Left ventricle myocardium superior (tissue), 1 donor: ENCODE data around the gene OCA2. TPM values are rescaled to one million over a fixed set of nuclear protein-coding genes. Genes with fewer than 3 reads are reported as not detected.

Experiments
- ATAC-seq: fragments of 200-7000 bp; cut with Tn5 transposase; one replicate; pipeline ENCODE4 v1.9.1; 2020; ENCODE audit warnings: mild to moderate bottlenecking, moderate library complexity
- DNase-seq: peaks from one replicate; pipeline ENCODE4 v3.0.0-alpha.2; 2020
- intact Hi-C: fragments of 100-400 bp; cut with micrococcal nuclease; formaldehyde crosslinking; loops from one replicate; pipeline ENCODE4 v1.11.0; 2022
- total RNA-seq: library from RNA; stranded (reverse); fragmentation: NEBNext Ultra II Directional; extraction: Animal tissue kit (Norgen Biotek cat#: 25700); gene quantifications from one replicate; pipeline ENCODE4 v1.2.1, GENCODE V29; 2021
- donor health status: DM: no; HTN: yes; CAD: no; lungs with severe emphysema.

Gene OCA2
- total RNA-seq, 1 donor from 2014 or later, result 0.15 TPM

- intact Hi-C loops, result no loop called here
- ATAC-seq, result no peak
These were observed 253.4 kb downstream of the OCA2 start for GRCh38 chr15:27845535-27846369.

GRCh38 chr15:27844018-27844666, 255.0 kb downstream of the OCA2 start:
- intact Hi-C loops, result no loop called here
- DNase-seq, result no peak
- ATAC-seq, result no peak

More at GRCh38 chr15:27845535-27846369, 253.4 kb downstream of the OCA2 start:
- no peak for DNase-seq

- no peak for DNase-seq
- intact Hi-C loops, result no loop called here
- no peak for ATAC-seq
These were observed 256.0 kb downstream of the OCA2 start for GRCh38 chr15:27843146-27843545.

- intact Hi-C loops, result no loop called here
- no peak for ATAC-seq
These were observed 256.6 kb downstream of the OCA2 start for GRCh38 chr15:27842526-27842925.

GRCh38 chr15:27835233-27835939, 263.7 kb downstream of the OCA2 start:
- DNase-seq (no peak), ATAC-seq (no peak)
- intact Hi-C loops, result no loop called here

More at GRCh38 chr15:27842526-27842925, 256.6 kb downstream of the OCA2 start:
- no peak for DNase-seq

- no peak for DNase-seq
- no peak for ATAC-seq
- intact Hi-C loops, result no loop called here
These were observed 264.4 kb downstream of the OCA2 start for GRCh38 chr15:27834684-27835083.

- no peak for ATAC-seq
- intact Hi-C loops, result no loop called here
- DNase-seq, result no peak
These were observed 265.1 kb downstream of the OCA2 start for GRCh38 chr15:27833974-27834373.

DNA sequence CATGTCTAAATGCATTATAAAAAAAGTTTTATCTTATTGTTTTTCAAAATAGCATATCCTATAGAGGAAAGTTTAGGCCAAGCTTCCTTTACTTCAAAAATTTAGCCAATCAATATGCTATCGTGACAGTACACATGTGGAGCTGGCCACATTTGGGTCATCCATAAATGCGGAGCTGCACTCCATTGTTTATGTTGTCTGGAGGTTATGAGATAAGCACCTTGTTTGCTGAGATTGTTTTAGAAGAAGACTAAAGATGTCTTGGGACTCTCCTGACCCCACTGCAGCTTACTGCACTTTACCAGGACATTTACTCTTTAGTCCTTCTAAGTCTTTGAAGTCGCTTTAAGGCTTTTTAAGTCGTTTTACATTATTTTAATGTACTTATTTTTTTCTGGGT, 265.9 kb downstream of the OCA2 start:
- intact Hi-C loops, result no loop called here
- ATAC-seq (no peak), DNase-seq (no peak)

- intact Hi-C loops, result no loop called here
- ATAC-seq, result no peak
- no peak for DNase-seq
These were observed 266.9 kb downstream of the OCA2 start for GRCh38 chr15:27832237-27832596.

- DNase-seq, result no peak
- intact Hi-C loops, result no loop called here
- no peak for ATAC-seq
These were observed 267.5 kb downstream of the OCA2 start for GRCh38 chr15:27831384-27832236.

DNA sequence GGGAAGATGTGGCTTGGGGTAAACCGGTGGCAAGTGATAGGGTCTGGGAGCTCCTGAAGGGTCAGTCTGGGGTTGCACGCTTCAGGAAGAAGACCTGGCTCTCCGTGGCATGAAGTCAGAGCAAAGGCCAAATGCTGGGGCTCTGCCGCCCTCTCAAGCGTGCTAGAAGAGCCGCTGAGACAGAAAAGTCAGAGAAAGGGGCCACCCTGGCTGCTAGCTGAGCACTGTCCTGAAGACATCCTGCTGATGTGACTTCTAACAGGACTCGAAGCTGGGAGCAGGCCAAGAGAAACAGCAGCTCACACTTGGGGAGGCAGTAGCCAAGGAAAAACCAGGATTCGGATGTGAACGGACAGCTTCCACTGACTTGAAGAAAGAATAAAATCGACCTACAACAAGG, 270.4 kb downstream of the OCA2 start:
- intact Hi-C loops, result no loop called here
- no peak for ATAC-seq
- DNase-seq, result no peak

- no peak for DNase-seq
- intact Hi-C loops, result no loop called here
These were observed 272.0 kb downstream of the OCA2 start for GRCh38 chr15:27826902-27827714.

GRCh38 chr15:27826411-27826810, 272.7 kb downstream of the OCA2 start:
- no peak for ATAC-seq
- intact Hi-C loops, result no loop called here
- no peak for DNase-seq

More at GRCh38 chr15:27826902-27827714, 272.0 kb downstream of the OCA2 start:
- ATAC-seq, result no peak

GRCh38 chr15:27824841-27825422, 274.2 kb downstream of the OCA2 start:
- no peak for ATAC-seq

GRCh38 chr15:27821273-27821672, 277.8 kb downstream of the OCA2 start:
- DNase-seq, result no peak

More at GRCh38 chr15:27824841-27825422, 274.2 kb downstream of the OCA2 start:
- DNase-seq, result no peak
- intact Hi-C loops, result no loop called here

DNA sequence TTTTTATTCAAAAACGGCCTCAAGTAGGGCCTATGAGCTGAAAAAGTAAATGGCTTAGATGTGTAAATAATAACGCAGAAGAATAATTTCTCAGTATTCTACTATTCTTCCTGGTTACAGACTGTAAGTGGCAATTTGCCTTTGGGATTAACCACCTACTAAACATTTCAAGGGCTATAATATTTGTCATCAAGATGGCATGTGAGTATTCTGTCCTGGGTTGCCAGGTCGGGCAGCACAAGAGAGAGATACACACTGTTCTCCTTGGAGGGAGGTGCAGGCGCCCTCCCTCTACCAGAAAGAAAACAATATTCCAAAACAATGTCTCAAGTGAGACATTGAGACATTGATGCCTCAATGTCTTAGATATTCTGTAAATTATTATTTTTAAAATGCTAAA, 278.4 kb downstream of the OCA2 start:
- ATAC-seq, result no peak
- intact Hi-C loops, result no loop called here
- DNase-seq, result no peak

More at GRCh38 chr15:27821273-27821672, 277.8 kb downstream of the OCA2 start:
- intact Hi-C loops, result no loop called here
- ATAC-seq, result no peak

GRCh38 chr15:27820232-27820631, 278.9 kb downstream of the OCA2 start:
- ATAC-seq (no peak), DNase-seq (no peak)
- intact Hi-C loops, result no loop called here

- intact Hi-C loops, result no loop called here
- no peak for DNase-seq
- no peak for ATAC-seq
These were observed 281.9 kb downstream of the OCA2 start for GRCh38 chr15:27817258-27817657.
